NCI-H2227 (cell line): ENCODE measurements around the gene GSTCD.
"Not testable (repeated sequence)": the region's sequence is repeated elsewhere in the genome, so short reads cannot be mapped to it uniquely, and the experiment has no call there.

Experiments
- DNase-seq: peaks from one replicate; lab custom pipeline; 2025; ENCODE audit not compliant: unreplicated experiment; lab: John Stamatoyannopoulos, UW

The GSTCD gene

GRCh38 chr4:105714932-105715331 is 6.3 kb downstream of the GSTCD start:
- DNase-seq, result no peak

DNA sequence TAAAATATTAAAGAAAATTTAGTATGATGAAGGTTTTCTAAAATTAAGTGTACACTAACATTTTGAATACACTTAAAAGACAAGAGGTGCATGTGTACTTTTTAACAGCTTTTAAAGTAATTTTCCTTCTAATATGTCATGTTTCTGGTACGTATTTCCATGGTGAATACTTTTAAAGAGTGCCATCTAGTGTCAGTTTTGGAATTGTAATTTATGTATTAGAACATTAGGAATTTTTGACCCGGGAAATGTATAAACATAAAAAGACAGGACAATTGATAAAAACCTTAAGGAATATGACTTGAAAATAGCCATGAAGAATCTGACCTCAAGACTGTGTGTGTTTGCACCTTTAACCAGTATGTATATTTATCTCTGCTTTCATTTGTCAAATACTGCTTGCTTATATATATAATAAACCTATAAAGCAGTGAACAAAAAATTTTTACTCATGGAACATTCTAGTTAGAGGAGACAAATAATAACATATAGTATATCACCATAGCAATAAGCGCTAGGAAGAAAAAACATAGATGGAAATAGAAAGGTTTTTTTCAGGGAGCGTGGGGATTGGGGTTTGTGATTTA is 7.2 kb downstream of the GSTCD start:
- DNase-seq, result peak; percentile 50

DNA sequence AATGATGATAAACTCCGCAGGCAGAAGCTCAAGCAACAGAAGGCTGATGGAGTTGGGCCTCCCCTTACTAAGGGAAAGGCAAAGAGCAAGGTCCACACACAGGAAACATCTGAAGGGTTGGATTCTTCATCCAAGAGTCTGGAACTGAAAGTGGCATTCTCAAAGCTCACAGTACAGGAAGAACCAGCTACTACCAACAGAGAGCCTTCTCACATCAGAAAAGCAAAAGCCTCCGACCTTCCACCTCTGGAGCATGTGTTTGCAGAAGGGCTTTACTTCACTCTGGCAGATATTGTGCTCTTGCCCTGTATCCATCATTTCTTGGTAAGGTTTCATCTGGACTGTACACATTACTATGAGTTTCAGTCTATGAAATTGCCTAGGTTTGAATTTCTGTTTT is 10.6 kb downstream of the GSTCD start:
- DNase-seq, result no peak

GRCh38 chr4:105725623-105726022 is 17.0 kb downstream of the GSTCD start:
- no peak for DNase-seq

DNA sequence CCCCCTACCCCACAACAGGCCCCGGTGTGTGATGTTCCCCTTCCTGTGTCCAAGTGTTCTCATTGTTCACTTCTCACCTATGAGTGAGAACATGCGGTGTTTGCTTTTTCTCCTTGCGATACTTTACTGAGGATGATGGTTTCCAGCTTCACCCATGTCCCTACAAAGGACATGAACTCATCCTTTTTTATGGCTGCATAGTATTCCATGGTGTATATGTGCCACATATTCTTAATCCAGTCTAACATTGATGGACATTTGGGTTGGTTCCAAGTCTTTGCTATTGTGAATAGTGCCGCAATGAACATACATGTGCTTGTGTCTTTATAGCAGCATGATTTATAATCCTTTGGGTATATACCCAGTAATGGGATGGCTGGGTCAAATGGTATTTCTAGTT is 21.3 kb downstream of the GSTCD start:
- not testable (repeated sequence) for DNase-seq

- DNase-seq, result not testable (repeated sequence)
Observed at GRCh38 chr4:105735217-105735616, 26.6 kb downstream of the GSTCD start.

- no peak for DNase-seq
Observed at GRCh38 chr4:105741548-105741947, 33.0 kb downstream of the GSTCD start.

DNA sequence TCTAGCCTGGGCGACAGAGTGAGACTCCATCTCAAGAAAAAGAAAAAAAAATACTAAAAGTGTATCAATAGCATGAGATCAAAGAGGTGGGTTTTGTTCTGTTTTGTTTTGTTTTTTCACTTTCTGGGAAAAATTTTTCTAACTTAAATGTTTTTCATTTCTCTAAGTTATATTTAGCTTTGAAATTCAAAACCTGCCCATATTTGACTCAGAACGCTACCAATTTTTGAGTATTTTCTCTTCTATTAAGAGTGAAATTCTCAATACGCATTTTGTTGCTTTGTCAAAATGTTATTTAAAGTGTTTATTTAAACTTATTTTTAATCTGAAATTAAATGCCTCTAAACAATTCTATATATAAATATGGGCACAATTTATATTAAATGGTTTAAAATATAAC is 39.6 kb downstream of the GSTCD start:
- no peak for DNase-seq

- no peak for DNase-seq
Observed at GRCh38 chr4:105751718-105752299, 43.2 kb downstream of the GSTCD start.

- no peak for DNase-seq
Observed at GRCh38 chr4:105753361-105753760, 44.8 kb downstream of the GSTCD start.

DNA sequence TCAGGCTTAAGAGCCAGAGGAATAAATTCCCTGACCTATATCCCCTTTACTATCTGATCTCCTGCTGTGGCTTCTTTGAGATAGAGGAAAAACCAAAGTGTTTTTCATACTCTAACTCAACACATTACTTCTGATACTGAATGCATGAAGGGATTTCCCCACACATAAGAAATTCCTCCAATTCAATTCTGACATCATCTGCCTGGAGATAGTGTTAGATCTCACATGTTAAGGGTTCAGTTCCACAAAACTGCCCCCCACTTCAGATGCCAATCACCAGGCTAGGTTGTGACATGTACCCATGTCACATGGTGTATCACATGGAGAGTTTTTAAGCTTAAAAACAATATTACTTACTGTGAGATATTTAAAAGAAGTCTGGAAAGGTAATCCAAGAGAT is 46.8 kb downstream of the GSTCD start:
- DNase-seq, result no peak

- no peak for DNase-seq
Observed at GRCh38 chr4:105758958-105759357, 50.4 kb downstream of the GSTCD start.

- no peak for DNase-seq
Observed at GRCh38 chr4:105765690-105766407, 57.3 kb downstream of the GSTCD start.

- DNase-seq, result no peak
Observed at GRCh38 chr4:105767579-105767978, 59.0 kb downstream of the GSTCD start.

- not testable (repeated sequence) for DNase-seq
Observed at GRCh38 chr4:105770524-105770923, 61.9 kb downstream of the GSTCD start.

DNA sequence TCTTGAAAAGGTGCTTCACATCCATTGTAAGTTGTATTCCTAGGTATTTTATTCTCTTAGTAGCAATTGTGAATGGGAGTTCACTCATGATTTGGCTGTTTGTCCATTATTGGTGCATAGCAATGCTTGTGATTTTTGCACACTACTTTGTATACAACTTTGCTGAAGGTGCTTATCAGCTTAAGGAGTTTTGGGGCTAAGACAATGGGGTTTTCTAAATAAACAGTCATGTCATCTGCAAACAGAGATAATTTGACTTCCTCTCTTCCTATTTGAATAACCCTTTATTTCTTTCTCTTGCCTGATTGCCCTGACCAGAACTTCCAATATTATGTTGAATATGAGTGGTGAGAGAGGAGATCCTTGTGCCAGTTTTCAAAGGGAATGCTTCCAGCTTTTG is 63.5 kb downstream of the GSTCD start:
- DNase-seq, result not testable (repeated sequence)

- not testable (repeated sequence) for DNase-seq
Observed at GRCh38 chr4:105775760-105776415, 67.3 kb downstream of the GSTCD start.

GRCh38 chr4:105780176-105780575 is 71.6 kb downstream of the GSTCD start:
- no peak for DNase-seq

DNA sequence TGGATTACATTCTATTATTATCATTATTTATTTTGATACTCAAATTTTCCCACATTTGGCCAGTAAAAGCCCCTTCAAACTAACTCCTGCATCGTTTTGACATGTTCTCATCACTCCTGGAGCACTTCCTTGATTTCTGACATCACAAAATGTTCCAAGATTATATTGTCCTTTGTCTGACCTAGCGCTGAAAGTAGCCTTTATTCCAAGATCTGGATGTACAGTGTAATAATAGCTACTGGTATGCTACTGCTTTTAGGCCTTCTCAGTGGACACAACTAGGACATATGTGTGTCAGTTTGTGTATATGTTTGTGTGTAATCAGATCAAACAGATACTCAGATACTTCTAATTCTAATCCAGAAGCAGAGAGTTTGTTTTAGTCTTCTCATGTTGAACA is 76.2 kb downstream of the GSTCD start:
- no peak for DNase-seq

DNA sequence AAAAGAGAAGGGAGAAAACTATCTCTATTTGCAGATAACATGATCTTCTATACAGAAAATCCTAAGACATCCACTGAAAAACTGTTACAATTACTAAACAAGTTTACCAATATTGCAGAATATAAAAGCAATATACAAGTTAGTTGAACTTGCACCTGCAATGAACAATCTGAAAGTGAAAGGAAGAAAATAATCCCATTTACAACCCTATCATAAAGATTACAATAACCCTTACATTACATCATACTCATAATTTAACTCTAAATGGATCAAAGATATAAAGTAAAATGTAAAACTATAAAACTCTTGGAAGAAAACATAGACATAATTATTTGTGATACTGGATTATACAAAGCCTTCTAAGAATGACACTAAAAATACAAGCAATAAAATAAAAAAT is 77.2 kb downstream of the GSTCD start:
- DNase-seq, result no peak

DNA sequence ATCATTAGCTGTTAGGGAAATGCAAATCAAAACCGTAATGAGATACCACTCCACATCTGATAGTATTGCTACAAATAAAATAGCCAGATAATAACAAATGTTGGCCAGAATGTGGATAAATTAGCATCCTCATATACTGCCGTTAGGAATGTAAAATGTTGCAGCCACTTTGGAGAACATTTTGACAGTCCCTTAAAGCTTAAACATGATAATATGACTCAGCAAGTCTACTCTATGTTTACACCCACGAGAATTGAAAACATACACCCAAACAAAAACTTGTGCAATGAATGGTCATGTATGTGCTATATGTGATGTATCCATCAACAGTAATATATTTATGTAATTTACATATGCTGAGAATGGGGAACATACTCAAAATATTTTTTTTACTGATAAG is 78.2 kb downstream of the GSTCD start:
- no peak for DNase-seq

GRCh38 chr4:105797225-105797624 is 88.6 kb downstream of the GSTCD start:
- no peak for DNase-seq
